Fibroblast of skin of scalp (primary cell): ENCODE data around the gene SSBP2.
"Not testable (repeated sequence)": the region's sequence is repeated elsewhere in the genome, so short reads cannot be mapped to it uniquely, and the experiment has no call there.

Source experiments
- DNase-seq: peaks from one replicate; pipeline ENCODE4 v3.0.0-alpha.2; 2013

Gene SSBP2

DNA sequence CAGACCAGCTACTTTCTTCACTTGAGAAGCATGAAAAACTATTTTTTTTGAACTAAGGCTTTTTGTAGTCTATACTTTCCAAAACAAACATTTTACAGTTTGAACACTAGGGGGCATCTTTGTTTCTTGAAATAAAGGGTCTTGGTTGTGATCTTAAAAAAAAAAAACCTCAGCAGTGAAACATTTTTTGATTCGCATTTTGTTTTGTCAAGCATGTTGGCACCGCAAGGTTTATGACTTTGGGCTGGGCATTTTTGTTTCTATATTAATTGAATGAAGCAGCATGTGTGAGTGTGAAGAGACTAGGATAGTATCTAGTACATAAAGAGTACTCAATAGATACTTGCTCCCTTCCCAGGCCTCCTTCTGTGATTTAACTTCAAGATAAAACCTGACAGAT lies 325.3 kb downstream of the SSBP2 start:
- DNase-seq: peak; percentile 56

DNA sequence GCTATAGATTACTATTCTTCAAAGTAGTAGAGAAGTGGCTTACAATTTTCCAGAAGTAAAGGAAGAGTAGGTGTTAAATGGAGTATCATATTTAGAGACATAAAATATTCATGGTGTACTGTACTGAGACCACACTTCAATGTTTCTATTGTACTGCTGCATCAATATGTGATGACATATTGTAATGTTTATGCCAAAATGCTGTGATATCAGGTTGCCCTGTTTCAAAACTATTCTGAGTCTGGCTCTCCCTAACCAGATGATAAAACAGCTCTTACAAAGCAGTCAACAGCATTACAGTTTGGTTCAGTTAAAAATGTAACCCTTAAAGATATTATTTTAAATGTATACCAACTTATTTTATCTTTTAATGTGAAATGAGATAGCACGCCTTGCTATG lies 326.2 kb downstream of the SSBP2 start:
- no peak for DNase-seq

DNA sequence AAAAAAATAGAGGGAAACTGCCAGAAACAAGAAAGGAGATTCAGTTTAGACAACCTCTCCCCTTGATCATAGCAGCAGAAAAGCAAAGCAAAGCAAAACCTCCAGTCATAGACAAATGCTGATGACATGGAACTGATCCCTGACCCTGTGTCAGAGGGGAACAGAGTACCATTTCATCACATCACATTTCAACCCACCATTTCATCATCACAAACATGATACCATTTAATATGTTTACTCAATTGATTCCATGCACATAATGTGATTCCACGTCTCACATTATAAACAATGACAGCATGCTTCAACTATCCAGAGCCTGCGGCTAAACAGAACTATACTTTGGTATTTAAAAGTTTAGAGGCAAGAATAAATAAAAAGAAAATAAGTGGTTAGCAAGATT lies 328.2 kb downstream of the SSBP2 start:
- DNase-seq: peak; percentile 57

DNA sequence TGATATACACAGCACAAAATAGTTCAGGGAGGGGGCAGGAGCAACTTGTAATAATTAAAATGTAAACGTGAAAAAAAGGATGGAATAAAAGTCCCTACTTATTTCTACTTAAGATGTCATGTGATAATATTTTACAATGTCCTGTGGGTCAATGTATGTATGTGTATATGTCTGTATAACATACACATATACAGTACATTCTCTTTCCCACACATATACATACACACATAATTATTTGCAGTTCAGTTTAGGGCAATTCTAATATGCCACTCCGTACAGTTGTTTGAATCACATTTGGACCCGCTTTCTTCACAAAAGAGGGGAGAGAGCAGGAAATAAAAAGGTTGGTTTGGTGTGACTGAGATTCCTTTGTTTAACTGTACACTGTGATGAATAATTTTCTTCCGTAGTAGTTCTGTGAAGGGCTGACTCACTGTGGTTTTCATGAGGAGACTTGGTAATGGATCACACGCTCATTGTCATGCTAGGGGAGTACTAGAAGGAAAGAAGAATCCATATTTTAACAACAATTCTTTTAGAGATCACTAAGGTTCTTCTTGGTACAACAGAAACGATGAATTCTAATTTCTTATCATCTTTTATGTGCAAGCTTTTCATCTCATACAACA lies 330.7 kb downstream of the SSBP2 start:
- DNase-seq: peak; percentile 89

DNA sequence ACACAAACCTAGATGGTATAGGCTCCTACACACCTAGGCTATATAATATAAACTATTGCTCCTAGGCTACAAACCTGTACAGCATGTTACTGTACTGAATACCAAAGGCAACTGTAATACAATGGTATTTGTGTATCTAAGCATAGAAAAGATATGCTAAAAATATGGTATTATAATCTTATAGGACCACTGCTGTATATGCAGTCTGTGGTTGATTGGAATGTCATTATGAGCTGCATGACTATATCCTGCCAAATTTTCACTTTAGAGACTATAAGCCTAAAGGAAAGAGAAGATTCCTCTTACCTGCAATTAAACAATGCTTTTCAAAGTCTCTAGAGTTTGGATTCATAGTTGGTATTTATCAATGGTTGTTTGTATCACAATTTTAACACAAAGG lies 332.3 kb downstream of the SSBP2 start:
- peak; percentile 42 for DNase-seq

DNA sequence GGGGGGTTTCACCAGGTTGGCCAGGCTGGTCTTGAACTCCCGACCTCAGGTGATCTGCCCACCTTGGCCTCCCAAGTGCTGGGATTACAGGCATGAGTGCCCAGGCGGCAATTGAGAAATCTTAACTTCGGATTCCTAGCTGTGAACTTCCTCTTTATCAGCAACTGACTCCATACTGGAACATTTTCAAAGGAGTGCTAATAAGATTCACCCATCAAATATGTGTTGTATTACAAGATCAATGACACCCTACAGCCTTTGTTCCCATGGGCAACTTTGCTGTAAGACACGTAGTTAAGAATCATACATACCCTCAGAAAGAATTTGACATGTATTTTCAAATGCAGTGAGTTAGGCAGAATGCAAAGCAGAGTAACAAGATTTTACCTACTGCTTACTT lies 333.8 kb downstream of the SSBP2 start:
- no peak for DNase-seq

DNA sequence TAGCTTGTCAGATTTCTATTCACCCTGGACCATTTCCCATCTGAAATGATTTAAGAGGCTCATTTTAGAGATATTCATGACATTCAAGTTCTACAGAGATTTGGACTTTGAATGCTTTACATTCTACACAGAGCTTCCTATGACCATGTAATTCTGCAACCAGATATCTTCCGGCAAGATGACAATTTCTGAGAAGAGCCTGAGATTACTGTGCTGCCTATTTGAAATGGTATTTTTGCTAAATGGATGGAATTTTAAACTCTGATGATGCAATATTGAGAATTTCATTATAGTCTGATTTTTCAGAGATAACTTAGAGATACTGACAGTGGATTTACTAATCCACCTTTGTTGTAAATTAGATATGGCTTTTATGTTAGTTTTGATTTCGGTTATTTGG lies 341.0 kb downstream of the SSBP2 start:
- DNase-seq: peak; percentile 55

DNA sequence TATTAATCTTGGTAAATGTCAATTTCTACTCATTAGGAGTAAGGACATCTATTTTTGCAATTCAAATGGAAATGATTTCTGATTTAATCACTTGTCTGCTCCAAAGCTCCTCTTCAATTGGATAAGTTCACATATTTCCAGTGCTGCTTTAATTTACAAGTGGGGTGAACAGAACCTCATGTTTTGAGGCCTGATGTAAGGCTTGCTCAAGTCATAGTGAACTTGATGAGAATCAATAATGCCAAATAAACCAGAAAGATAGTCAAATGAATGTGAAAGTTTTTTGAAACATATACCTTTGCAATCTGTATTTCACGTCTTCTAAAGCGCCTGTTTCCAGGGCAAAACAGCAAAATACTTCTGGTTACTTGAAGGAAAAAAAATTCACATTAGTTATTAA lies 341.5 kb downstream of the SSBP2 start:
- DNase-seq: no peak

DNA sequence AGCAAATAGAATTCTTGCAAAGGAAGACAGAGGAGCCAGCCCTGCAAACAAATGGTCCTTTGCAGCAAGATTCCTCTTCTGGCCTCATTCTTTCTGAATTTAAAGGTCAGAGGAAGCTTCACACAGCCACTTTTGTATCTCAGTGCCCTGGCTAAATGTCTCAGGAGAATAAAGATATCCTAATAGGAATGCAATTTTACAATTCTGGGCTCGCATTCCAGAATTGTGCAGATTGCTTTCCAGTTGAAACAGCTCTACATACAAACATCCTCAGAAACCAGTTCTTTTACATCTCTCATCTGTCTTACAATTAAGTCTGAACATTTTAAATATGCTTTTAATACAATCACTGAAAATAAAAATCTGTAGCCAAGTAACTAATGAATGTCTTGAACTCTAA lies 342.4 kb downstream of the SSBP2 start:
- peak; percentile 67 for DNase-seq

DNA sequence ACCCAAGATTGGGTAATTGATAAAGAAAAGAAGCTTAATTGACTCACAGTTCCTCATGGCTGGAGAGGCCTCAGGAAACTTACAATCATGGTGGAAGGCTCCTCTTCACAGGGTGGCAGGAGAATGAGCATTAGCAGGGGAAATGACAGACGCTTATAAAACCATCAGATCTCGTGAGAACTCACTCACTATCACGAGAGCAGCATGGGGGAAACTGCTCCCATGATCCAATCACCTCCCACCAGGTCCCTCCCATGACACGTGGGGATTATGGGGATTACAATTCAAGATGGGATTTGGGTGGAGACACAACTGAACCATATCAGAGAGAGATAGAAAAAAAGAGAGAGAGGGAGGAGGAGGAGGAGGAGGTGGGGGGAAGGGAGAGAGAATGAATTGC lies 343.1 kb downstream of the SSBP2 start:
- not testable (repeated sequence) for DNase-seq

DNA sequence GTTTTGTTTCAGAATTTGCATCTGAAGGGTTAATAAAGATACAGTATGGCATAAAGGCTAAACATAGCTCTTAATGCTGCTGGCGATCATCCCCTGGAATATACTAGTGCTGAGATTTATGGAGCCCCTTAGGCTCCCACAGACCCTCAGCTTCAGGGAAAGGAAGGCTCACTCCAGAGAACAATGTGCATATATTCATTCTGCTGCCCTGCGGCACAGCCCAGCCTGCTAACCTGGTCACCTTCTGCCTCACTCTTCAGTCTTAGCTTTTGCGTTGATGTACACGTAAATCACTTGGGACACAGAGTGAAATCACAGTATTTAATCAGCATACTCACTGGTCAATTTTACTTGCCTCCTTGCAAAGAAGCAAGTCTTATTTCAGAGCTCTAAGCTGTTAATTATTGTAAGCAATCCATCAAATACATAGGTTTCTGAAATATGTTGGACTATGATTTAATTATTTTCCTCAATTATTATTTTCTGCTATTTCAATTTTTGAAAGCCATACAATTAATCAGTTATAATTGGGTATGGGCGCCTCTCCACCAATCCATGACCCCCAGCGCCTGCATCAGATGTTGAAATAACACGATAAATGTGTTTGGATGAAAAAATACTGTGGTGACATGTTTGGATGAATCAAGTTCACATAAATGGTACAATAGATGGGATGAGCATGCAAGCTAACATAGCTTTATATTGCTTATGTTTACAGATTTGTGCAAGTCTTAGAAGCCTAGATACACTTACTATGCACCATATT lies 345.6 kb downstream of the SSBP2 start:
- no peak for DNase-seq

DNA sequence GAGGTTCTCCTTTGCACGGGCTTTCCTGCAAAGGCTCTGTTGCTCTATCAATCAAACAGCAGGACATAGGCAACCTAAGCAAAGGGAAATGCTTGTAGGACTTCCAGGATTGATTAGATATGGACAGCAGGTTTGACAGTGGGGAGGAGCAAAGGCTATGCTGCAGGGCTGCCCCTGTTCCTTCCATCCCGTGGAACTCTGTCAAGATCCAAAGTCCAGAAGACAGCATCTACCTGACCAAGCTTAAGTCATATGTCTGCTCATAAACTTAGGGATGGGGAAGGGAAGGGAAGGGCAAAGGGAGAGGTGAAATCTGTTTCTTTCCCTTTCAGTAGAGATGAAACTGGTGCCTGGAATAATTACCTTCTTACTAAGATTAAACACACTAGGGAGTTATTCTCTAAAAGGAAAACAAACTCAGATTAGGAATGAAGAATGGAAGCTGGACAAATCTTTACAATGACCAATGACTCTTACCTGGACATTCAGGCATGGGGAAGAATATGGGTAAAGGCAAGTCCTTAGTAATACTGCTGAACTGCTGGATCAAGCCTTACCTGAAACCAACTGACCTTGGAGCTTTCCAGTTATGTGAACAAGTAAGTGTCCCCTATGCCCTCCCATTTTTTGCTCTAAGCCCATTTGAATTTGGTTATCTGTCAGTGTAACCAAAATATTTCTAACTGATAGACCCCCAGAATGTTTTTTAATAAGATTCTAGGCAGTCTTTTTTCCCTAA lies 348.5 kb downstream of the SSBP2 start:
- no peak for DNase-seq

DNA sequence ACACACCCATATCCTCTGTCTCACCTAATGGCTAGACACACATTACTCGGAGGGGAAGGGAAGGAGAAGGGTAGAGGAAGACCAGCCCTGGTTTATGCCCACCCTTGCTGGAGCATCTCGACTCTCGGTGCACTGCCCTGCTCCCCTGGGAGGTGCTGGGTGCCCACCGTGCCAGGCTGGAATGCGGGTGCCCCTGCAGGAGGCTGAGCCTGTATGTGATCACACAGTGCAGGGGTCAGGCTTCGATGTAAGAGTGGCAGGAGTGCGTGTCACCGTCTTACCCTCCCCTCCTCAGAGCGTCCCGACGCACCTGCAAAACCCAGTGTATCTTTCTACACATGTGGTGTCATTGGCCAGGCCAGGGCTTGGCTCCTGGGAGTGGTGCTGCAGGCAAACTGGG lies 349.6 kb downstream of the SSBP2 start:
- no peak for DNase-seq

DNA sequence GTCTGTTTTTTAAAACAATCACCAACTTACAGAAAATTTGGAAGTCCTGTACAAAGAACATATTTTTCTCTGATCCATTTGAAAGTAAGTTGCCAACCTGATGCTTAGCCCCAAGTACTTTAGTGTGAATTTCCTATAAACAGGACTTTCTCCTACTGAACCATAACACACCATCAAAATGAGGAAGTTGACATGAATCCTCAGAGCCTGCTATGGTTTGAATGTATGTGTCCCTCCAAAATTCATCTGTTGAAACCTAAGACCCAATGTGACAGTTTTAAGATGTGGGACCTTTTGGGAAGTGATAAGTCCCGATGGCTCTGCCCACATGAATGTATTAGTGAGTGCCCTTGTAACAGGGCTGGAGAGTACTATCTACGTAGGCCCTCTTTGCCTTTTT lies 350.5 kb downstream of the SSBP2 start:
- DNase-seq: no peak

DNA sequence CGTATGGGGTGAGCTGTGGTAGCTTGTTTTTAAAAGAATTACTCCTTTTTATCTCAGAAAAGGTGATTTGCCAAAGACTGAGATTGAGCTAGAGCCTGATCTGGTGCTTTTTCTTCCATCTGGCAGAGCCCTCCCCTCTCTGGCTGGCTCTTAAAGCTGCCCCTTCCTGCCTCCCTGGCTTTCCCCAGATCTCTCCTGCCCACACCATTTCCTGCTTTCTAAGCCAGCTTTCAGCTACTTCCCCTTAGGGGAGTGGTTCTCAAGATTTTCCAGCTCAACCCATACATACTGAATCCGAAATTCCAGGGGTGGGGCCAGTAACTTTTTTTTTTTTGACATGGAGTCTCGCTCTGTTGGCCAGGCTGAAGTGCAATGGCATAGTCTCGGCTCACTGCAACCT lies 352.2 kb downstream of the SSBP2 start:
- DNase-seq: no peak

DNA sequence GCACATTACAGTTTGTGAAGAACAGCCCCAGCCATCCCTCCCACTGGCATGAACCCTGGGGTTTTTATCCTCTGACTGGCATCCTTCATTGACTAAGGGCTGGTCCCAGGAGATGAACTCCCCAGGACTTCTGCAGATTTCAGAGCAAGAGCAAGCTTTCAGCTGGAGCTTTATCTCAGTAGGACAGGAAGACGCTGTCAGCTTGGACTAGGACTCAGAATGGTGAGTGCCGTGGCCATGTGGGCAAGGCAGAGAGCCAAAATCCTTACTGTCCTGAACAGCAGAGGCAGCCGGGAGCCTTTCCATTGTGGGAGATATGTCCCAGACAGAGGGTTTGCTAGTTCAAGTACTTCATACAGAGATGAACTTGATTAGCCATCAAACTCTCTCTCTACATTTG lies 353.7 kb downstream of the SSBP2 start:
- peak; percentile 49 for DNase-seq

DNA sequence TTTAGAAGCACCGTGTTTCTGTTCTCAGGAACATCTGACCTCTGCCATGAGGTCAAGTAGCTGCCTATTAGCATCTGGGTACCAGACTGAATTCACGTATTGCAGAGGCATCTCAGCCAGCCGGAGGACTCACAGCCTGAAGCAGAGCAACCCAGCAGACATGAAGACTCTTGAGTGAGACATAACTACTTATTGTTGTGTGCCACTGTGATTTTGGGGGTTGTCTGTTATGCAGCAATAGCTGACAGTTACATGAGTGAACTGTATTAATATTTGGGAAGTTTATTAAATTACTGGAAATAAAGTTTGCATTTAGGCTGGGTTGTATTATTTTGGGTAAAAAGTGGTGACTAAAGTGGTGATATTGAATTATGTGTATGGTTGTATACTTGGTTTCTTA lies 355.6 kb downstream of the SSBP2 start:
- DNase-seq: no peak

DNA sequence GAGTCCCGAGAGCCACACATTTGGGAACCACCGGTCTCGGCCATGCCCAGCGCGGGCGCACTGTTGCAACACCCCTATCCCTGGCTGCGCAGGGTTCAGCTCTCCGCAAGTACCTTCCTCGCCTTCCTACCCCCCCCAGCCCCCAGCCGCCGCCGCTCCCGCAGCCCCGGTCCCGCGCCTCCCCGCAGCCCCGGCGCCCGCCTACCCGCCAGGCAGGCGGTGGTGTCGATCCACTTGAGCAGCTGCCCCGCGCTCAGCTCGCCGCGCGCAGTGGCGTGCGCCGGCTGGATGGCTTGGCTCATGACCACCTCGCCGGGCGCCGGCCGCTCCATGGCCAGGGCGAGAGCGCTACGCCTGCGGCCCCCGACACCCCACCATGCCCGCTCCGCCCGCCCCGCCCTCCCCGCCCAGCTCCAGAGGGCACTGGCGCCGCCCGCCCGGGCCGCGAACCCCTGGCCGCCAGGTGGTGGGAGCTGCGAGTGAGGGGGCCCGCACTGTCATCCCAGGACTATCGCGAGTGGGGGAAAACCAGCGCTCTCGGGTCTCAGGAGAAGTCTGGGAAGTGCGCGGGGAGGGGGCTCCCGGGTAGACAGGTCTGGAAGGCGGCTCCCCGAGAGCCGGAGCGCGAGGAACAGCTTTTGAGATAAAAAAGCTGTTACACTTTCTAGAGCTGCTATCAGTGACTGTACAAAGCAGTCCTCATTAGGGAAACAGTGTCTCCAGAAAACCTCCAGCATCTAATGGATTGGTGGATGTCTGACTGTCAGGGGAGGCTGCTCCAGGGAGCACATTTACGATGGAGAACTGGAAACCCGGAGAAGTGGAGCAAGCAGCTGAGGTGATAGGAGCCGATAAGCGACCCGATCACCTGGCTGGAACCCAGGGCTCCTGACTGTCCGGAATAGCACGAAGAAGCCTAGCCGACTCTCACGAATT lies 356.8 kb downstream of the SSBP2 start, which contains the start of gene ACOT12:
TSS of gene ACOT12 (minus strand) at position 352 of the 936 bp plus-strand sequence. CDS start at position 332, 20 bp downstream.
- DNase-seq: no peak

DNA sequence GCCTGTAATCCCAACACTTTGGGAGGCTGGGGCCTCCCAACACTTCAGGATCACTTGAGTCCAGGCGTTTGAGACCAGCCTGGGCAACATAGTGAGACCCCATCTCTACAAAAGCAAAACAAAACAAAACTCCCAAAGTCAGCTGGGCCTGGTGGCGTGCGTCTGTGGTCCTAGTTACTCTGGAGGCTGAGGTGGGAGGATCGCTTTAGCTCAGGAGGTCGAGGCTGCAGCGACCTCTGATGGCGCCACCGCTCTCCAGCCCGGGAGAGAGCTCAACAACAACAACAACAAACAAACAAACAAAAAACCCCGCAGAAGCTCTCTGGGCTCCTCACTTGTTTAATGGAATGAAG lies 357.5 kb downstream of the SSBP2 start:
- DNase-seq: no peak

DNA sequence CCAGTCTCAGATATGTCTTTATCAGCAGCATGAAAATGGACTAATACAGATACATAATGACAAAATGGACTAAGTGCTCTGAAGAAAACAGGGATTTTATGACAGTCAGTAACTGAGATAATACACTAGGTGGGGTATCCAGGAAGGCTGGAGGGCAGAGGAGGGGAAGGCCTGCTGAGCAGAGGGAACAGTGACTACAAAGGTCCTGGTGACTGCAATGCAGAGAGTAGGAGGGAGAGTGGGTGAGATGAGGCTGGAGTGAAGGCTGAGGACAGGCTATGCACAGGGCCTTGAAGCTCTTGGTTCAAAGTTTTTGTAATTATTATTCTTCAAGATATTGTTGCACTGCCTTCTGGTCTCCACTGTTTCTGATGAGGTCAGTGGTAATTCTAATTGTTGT lies 361.9 kb downstream of the SSBP2 start:
- DNase-seq: no peak

DNA sequence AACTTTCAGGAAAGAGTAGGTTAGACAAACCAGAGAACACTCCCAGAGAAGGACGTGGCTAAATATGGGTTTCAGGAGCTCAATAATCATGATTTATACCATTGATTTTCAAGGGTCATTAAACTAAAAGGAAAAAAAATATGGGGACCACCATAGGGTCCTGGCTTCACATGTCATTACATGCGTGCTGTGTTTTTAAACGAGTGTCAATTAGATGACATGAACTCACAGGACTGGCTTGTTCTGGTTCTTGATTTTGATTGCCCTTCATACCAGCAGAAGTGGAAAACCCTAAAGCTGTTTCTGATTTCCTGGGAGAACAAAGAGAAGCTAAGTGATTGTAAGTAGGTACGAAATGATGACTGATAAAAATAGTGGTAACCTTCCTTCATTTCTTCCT lies 362.7 kb downstream of the SSBP2 start:
- DNase-seq: no peak

DNA sequence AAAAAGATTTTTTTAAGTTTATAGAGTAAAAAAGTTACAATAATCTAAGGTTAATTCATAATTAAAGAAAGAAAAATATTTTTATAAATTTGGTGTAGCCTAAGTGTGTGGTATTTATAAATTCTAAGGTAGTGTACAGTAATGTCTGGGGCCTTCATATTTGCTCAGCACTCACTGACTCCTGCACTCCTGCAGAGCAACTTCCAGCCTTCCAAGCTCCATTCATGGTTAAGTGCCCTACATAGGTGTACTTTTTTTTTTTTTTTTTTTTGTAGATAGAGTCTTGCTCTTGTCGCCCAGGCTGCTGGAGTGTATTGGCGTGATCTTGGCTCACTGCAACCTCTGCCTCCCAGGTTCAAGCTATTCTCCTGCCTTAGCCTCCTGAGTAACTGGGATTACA lies 367.0 kb downstream of the SSBP2 start:
- no peak for DNase-seq
